ENCODE data around the gene DCDC2B.

DCDC2B gene

GRCh38 chr1:32180186-32181060, 28.5 kb upstream of the DCDC2B start:
- peak overlapping the region; percentile 77 for H3K27ac ChIP-seq (ENCODE audit: poor library complexity, severe bottlenecking)
- H3K9me3 ChIP-seq (ENCODE audit: severe bottlenecking), result no peaks in the 10 kb centered on the region
- H3K4me1 ChIP-seq (ENCODE audit: insufficient read depth, poor library complexity, severe bottlenecking), result peaks cover 10% of the 10 kb centered on the region
- H3K36me3 ChIP-seq (ENCODE audit: low read depth), result peaks cover 48% of the 10 kb centered on the region
- peak; percentile 8 for TF ChIP-seq CTCF (IDR thresholded peaks at IDR 0.05; ENCODE audit: poor library complexity, severe bottlenecking)
- peak; percentile 50 for ATAC-seq (ENCODE audit: low read depth)
- H3K4me3 ChIP-seq (ENCODE audit: severe bottlenecking), result peak overlapping the region; percentile 51
- no peaks in the 10 kb centered on the region for H3K27me3 ChIP-seq (ENCODE audit: insufficient read depth, poor library complexity, severe bottlenecking)
- no peak for DNase-seq (ENCODE audit: low spot score)

GRCh38 chr1:32181065-32181464, 27.8 kb upstream of the DCDC2B start:
- Histone ChIP-seq H3K4me3 (ENCODE audit: severe bottlenecking) (peak overlapping the region; percentile 51), H3K4me1 (ENCODE audit: insufficient read depth, poor library complexity, severe bottlenecking) (peaks cover 13% of the 10 kb centered on the region), H3K27me3 (ENCODE audit: insufficient read depth, poor library complexity, severe bottlenecking) (no peaks in the 10 kb centered on the region), H3K9me3 (ENCODE audit: severe bottlenecking) (no peaks in the 10 kb centered on the region), H3K27ac (ENCODE audit: poor library complexity, severe bottlenecking) (peak overlapping the region; percentile 77), H3K36me3 (ENCODE audit: low read depth) (peaks cover 54% of the 10 kb centered on the region)
- no peak for ATAC-seq (ENCODE audit: low read depth)
- TF ChIP-seq CTCF (IDR thresholded peaks at IDR 0.05; ENCODE audit: poor library complexity, severe bottlenecking), result no peak
- DNase-seq (ENCODE audit: low spot score), result no peak

GRCh38 chr1:32181563-32181962, 27.3 kb upstream of the DCDC2B start:
- DNase-seq (ENCODE audit: low spot score) (no peak), ATAC-seq (ENCODE audit: low read depth) (no peak)
- TF ChIP-seq CTCF (IDR thresholded peaks at IDR 0.05; ENCODE audit: poor library complexity, severe bottlenecking), result no peak
- Histone ChIP-seq H3K4me1 (ENCODE audit: insufficient read depth, poor library complexity, severe bottlenecking) (peaks cover 13% of the 10 kb centered on the region), H3K4me3 (ENCODE audit: severe bottlenecking) (no peak overlapping the region), H3K36me3 (ENCODE audit: low read depth) (peaks cover 59% of the 10 kb centered on the region), H3K27ac (ENCODE audit: poor library complexity, severe bottlenecking) (peak overlapping the region; percentile 77), H3K27me3 (ENCODE audit: insufficient read depth, poor library complexity, severe bottlenecking) (no peaks in the 10 kb centered on the region), H3K9me3 (ENCODE audit: severe bottlenecking) (no peaks in the 10 kb centered on the region)

GRCh38 chr1:32182060-32182459, 26.8 kb upstream of the DCDC2B start:
- no peaks in the 10 kb centered on the region for H3K9me3 ChIP-seq (ENCODE audit: severe bottlenecking)
- peaks cover 64% of the 10 kb centered on the region for H3K36me3 ChIP-seq (ENCODE audit: low read depth)
- no peak overlapping the region for H3K4me3 ChIP-seq (ENCODE audit: severe bottlenecking)
- ATAC-seq (ENCODE audit: low read depth) (no peak), DNase-seq (ENCODE audit: low spot score) (no peak)
- peaks cover 13% of the 10 kb centered on the region for H3K4me1 ChIP-seq (ENCODE audit: insufficient read depth, poor library complexity, severe bottlenecking)
- peak overlapping the region; percentile 77 for H3K27ac ChIP-seq (ENCODE audit: poor library complexity, severe bottlenecking)
- H3K27me3 ChIP-seq (ENCODE audit: insufficient read depth, poor library complexity, severe bottlenecking), result no peaks in the 10 kb centered on the region
- no peak for TF ChIP-seq CTCF (IDR thresholded peaks at IDR 0.05; ENCODE audit: poor library complexity, severe bottlenecking)

- Histone ChIP-seq H3K36me3 (ENCODE audit: low read depth) (peaks cover 89% of the 10 kb centered on the region), H3K4me3 (ENCODE audit: severe bottlenecking) (no peak overlapping the region), H3K4me1 (ENCODE audit: insufficient read depth, poor library complexity, severe bottlenecking) (peaks cover 10% of the 10 kb centered on the region), H3K27me3 (ENCODE audit: insufficient read depth, poor library complexity, severe bottlenecking) (no peaks in the 10 kb centered on the region), H3K27ac (ENCODE audit: poor library complexity, severe bottlenecking) (no peak overlapping the region), H3K9me3 (ENCODE audit: severe bottlenecking) (no peaks in the 10 kb centered on the region)
- ATAC-seq (ENCODE audit: low read depth), result no peak
- no peak for TF ChIP-seq CTCF (IDR thresholded peaks at IDR 0.05; ENCODE audit: poor library complexity, severe bottlenecking)
- DNase-seq (ENCODE audit: low spot score), result no peak
Measured at GRCh38 chr1:32184650-32185049, 24.2 kb upstream of the DCDC2B start.

Data from RWPE2 (cell line).